ENCODE data around the gene SAE1.
A peak's percentile ranks its signal among the peaks of the same experiment; 100 is the strongest.

The SAE1 gene

DNA sequence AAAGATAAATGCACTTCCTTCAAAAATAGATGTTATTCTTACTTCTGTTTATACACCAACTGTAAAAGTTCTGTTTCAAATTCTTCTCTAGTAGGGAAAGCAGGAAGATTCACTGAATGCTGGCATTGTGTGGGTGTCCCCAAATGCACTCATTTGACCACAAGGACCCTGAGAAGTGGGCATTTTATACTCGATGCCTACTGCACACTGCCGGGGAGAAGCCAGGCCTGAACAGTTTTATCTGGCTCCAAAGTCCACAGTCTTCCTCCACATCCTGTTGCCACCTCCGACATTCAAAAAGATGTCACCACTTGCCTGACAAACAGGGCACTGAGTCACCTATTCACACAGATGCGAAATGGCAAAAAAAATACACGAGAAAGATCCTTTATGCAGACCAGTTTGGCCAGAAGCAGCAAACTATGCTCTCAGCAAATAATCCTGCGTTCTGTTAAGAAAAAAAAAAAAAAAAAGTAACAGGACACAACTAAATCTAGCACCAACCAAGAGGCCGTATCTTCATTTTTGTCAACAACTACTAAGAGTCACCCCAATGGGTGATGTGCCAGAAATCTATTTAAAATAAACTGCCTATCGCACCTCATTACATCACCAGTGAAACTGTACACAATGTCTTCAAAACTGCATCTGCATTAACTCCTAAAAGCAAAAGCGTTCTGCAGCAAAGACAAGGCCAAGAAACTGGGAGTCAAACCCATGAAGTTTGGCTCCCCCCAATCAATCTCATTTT, 23.3 kb upstream of the SAE1 start:
- DNase-seq: no peak

DNA sequence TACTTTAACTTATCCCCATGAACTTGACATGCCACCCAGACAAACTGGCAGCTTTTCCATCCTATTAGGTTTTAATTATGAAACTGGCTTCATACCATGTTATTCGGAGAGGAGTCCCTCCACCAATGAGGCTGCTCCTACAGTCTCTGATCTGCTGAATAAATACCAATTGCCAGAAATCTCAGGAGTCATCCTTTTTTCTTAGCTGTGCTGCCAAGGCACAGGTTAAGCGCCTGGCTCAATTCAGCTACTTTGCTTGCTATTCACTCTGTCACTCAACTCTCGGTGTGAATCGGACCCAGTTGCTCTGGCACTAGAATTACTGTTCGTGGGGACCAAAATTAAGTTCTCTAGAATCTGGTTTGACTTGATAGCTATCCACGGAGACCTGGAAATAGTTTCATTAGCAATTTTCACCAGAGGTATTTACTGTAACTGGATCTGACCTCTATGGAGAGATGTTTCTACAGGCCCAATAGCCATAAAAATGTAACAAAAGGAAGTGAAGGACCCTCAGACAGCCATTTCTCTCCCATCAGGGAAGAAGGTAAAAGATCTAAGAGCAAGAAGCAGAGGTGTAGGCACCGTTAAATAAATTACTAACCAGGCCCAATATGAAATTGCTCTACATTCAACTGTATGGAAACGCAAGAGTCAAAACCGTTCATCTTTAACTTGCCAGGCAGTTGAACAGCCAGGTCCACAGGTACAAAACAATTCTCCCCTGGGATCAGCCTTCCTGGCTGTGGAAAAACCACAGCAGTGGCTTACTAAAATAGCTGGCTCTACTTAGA, 22.5 kb upstream of the SAE1 start:
- no peak for DNase-seq

DNA sequence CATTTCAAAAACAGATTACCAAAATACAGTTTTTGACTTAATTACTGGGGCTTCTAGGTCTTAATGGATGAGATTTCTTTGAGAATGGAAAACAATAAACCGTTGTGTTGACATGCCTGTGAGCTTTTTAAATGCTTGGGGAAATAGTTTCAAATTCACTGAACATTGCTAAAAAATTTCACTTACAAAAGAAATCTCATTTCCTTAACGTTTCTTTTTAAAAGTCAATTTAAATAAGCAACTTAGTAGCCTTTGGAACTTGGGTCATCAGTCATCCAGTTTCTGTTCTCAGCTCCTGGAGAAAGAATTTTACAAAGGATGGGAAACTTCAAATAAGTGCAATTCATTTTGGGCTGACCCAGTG, 21.5 kb upstream of the SAE1 start:
- no peak for DNase-seq

DNA sequence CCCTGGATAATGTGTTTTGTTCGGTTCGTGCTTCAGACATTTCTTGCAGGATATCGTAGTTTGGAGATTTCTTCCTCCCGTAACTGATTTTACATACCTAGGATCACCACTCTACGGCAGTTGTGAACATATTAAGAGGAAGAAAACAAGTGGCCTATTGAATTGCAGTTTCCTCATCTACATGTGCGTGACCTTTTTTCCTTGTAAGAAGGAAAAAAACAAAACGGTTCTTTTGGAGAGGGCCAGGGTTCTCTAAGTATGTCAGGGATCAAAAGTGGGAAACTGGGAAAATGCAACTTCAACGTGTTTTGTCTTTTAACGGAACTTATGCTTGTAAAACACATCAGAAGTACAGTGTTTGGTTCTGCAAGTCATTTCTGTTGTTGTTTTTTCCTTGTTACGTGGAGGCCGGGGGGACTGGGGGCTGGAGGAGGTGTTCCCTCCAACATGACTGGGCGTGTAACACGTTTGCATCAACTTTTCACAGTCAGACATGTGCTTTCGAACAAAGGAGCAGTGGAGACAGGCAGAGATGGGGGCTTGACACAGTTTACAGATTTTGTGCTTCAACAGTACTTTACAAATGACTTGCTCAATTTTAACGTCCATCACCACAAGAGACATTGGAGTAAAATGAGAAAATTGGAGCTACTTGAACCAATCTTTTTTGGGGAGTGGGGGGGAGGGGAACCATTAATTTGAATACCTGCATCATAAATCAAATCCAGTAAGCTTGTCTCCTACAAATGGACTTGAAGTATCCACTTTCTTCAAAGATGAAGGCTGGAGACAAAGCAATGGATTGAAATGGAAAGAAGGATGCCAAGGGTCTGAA, 20.9 kb upstream of the SAE1 start:
- no peak for DNase-seq

DNA sequence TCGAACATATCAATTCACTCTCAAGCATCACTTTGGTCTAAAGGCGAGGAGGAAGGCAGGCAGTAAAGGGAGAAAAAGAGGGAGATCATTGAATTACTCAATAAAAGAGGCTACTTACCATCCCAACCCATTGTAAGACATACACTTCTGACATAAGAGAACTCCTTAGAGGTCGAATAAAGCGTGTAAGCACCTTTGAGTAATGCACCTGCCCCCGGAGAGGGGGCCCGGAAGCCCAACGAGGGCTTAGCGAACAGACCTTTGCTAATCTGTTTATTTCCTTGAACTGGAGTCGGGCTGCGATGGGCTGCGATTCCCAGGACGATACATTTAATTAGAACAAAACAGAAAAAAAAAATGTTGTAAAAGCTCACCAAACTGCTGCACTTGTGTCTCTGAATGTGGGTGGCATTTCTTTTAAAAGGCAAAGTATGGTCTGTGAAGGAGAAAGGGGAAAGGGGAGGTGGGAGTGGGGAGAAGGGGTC, 20.1 kb upstream of the SAE1 start:
- no peak for DNase-seq

DNA sequence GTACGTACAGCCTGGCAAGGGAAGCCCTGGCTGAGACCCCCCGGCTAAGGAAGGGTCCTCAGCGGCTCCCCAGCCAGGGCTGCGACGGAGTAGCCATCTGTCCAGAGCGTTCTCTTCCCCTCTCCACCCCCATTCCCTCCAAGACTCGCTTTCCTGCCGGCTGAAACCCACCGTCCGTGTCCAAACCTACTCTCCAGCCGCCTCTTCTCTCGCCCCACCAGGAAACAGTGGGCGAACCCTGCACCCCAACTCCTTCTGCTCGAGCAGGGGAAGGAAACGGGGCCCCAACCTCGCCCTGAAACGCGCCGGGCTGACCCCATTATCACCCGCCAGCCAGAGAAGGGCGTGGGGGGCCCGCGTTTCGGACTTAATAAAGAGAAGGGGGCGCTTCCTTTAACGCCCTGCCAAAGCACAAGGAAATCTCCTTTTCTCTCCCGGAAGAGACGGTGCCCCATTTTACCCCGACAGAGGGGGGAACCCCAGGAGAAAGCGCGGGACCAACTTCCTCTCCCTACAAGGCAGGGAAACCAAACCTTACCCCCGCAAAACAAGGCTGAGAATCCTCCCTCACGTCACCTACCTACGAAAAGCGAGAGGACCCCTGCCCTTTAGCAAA, 19.5 kb upstream of the SAE1 start:
- DNase-seq: no peak

DNA sequence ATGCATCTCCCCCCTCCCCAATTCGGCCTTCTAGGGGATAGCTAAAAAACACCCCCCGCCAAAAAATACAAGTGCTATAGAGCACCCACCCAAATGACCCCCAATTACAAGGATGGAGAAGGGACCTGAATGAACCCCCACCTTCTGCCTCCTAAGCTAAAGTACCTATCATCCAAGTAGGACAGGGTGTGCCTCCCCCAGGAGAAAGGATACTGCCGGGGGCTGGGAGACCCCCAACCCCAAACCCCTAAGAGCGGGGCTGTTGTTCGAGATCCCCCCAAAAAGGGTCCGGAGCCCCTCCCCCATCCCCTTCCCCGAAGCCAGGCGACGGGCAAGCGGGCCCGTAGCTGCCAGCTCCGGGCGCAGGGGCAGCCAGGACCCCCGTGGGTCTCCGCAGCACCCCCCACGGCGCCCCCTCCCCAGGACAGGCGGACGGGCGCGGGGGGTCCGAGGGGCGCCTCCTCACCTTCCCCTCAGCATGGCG, 18.9 kb upstream of the SAE1 start:
- DNase-seq: no peak

DNA sequence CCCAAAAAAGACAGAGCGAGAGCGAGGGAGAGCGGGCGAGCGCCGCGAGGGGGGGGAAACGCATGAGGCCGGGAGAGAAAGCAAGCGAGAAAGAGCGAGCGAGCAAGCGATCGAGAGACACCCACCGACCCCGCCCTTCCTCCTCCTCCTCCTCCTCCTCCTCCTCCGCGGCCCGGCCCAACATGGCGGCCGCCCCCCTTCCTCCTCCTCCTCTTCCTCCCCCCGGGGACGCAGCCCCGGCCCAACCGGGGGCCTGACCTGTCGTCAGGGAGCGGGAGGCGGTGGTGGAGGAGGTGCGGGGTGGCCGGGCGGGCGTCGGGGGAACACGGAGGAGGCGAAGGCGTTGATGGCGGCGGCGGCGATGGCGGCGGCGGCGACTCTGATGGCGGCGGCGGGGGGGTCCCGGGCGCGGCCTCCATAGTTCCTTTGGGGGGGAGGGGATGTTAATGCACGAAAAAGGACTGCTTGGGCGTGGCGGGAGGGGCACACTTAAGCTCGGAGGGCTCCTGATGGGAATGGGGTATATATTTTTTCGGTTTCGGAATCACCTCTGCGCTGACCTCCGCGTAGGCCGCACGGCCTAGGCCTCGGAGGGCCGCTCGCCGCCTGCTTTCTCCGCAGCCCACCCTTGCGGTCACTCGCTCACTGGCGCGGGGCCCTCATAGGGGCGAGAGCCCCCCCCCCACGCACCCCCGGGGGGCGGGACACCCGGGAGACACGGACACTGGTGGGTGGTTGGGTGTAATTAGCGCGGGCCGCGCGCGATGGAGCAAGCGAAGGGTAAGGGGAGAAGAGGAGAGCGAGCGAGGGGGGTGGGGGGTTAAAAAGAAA, 18.3 kb upstream of the SAE1 start:
- peak; percentile 39 to 56 for DNase-seq

DNA sequence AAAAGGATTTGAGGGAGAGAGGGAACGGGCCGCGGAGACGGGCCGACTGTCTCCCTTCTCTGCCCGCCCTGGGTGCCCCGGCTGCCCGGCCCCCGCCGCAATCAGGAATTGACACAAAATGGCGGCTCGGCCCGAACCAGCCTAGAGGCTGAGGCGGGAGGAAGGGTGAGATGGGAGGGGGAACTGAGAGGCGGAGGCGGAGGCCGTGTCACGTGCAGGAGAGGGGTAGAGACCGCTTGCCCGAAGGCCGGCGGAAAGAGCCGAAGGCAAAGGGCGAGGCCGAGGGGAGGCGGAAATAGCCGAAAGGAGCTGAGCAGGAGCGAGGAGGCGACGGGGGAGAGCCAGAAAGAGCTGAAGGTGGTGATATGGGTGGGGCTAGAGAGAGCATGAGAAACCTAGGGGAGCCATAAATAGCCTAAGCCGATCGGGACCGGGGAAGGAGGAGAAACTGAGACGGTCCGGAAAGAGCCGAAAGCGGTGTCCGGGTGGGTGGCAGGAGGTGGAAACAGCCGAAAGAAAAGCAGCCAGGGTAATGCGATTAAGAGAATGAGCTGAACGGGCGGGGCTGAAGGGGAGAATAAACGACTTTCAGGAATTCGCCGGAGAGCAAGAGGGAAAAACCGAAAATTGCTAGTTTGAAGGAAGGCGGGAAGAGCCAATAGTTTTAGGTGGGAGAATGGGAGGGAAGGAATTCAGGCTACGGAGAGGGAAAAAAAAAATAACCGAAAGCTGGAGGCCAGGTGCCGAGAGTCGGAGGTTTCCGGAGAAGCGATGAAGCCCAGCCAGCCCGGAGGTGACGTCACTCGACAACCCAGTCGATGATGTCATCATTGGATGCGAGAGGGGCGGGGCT, 17.4 kb upstream of the SAE1 start, which contains the start of gene ZC3H4:
Gene ZC3H4, minus strand, starts transcription at position 780 of the 853 bp plus-strand sequence. CDS start 1,192 bp downstream, outside the sequence.
- DNase-seq: peak; percentile 97 to 98

DNA sequence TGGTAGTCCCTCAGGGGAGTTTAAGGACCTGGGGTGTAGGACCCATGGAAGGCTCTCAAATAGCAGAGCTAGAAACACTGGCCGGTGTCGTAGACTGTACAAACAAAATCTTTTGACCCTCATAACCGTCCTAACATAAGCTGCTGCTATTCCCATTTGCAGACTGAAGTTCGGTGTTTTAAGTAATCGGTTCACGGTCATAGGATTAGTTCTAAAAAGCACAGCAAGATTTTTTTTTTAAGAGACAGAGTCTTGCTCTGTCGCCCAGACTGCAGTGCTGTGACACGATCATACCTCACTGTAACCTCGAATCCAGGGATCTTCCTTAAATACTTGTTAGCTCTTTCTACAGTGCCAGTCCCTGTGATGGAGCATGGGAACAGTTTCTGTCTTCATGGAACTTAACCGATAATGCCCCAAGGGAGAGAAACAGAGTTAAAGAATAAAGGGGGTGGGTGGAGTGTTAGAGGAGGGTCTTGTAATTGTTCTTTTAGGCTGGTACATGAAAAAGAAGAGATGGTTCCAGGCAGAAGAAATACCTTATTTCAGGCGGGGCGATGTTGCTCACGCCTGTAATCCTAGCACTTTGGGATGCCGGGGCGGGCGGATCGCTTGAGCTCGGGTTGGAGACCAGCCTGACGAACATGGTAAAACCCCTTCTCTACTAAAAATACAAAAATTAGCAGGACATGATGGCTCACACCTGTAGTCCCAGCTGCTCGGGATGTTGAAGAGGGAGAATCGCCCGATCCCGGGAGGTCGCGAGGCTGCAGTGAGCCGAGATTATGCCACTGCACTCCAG, 16.6 kb upstream of the SAE1 start:
- peak; percentile 38 to 40 for DNase-seq

DNA sequence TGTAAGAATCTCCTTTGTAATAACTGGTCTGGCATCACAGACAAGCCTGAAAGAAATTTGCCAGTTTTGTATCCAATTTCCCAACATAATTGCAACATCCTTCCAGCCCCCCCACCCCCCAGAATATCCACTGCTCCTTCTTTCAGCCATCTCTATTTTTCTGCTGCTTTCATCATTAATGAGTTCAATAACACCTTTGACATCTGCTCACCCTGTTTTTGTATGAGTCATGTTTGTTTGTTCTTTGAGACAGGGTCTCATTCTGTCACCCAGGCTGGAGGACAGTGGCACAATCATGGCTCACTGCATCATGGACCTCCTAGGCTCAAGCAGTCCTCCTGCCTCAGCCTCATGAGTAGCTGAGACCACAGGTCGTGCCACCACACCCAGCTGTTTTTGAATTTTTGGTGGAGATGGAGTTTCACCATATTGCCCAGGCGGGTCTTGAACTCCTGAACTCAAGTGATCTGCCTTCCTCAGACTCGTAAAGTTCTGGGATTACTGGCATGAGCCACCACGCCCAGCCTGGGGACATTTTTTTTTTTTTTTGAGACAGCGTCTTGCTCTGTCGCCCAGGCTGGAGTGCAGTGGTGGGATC, 10.1 kb upstream of the SAE1 start:
- DNase-seq: no peak

DNA sequence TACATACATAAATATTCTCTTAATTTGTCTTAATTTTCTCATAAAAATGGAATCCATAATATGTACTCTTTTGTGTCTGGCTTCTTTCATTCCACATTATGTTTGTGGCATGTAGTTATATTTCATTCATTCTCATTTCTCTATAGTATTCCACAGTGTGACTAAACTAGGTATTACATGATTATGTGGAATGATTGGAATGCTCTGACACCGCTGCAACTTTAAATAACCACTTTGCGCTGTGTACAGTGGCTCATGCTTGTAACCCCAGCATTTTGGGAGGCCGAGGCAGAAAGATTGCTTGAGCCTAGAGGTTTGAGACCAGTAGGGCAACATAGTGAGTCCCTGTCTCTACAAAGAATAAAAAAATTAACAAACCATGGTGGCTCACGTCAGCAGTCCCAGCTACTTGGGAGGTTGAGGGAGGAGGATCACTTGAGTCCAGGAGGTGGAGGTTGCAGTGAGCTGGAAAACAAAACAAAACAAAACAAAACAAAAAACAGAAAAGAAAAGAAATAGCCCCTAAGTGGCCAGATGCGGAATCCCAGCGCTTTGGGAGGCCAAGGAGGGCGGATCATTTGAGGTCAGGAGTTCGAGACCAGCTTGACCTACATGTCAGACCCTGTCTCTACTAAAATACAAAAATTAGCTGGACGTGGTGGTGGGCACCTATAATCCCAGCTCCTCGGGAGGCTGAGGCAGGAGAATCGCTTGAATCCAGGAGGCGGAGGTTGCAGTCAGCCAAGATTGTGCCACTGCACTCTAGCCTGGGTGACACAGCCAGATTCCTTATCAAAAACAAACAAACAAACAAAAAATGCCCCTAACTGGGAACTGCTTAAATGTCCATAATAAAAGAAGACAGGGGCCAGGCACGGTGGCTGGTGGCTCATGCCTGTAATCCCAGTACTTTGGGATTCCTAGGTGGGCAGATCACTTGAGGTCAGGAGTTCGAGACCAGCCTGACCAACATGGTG, 8.0 kb upstream of the SAE1 start:
- no peak for DNase-seq

DNA sequence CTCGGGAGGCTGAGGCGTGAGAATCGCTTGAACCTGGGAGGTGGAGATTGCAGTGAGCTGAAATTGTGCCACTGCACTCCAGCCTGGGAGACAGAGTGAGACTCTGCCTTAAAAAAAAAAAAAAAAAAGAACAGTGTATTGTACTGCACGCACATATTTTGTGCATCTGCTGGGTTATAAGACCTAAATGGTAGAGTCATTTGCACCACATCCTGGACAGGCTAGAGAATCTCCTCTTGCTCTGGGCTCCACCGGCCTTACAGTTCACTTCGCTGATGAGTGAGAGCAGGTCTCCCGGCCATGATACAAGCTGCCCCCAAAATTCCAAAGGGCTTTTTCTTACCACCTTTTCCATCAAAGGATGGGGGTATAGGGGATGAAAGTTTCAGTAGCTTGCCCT, 7.2 kb upstream of the SAE1 start:
- no peak for DNase-seq

DNA sequence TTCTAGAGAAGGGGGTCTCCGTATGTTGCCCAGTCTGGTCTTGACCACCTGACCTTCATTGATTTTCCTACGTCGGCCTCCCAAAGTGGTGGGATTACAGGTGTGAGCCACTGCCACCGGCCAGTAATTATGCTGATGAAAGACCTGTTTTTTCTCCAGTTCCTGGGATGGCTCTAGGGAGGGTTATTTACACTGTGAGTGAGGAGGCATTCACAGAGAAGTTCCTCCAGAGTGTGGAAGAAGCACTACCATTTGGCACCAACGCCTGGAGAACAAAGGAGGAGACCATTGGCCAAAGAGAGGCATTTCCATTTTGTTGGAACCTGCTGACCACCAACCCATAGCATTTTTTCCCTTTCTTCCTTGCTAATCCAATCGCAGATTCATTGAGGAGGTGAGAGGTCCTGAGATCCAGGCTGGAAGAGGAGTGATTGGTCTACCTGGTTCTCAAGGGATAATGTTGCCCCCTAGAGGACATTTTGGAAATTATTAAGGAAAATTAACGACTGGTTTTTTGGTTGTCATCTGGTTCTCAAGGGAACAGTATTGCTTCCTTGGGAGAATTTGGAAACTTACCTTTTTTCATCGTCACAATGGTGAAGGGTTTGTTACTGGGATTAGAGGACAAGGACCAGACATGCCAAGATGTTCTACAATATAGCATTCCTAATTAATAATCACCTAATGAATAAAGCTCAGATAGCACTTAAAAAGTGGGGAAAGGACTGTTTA, 5.5 kb upstream of the SAE1 start:
- peak; percentile 69 to 76 for DNase-seq

DNA sequence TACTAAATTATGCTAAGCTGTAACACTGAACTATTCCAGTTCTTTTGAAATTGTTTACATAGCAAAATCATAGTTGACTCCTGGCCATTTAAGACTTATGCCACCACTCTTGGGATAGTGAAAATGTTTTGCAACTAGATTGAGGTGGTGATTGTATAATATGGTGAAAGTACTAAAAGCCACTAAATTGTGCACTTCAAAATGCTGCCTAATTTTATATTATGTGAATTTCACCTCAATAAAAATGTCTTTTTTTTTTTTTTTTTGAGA, 5.0 kb upstream of the SAE1 start:
- DNase-seq: no peak

DNA sequence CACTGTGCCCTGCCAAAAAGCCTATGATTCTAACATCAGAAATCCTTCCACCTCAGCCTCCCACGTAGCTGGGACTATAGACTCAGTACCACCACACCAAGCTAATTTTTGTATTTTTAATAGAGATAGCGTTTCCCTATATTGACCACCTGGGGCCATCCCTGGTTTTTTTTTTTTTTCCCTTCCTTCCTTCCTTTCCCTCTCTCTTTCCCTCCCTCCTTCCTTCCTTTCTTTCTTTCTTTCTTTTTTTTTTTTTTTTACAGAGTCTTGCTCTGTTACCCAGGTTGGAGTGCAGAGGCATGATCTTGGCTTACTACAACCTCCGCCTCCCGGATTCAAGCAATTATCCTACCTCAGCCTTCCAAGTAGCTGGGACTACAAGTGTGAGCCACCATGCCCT, 1.1 kb upstream of the SAE1 start:
- DNase-seq: no peak

DNA sequence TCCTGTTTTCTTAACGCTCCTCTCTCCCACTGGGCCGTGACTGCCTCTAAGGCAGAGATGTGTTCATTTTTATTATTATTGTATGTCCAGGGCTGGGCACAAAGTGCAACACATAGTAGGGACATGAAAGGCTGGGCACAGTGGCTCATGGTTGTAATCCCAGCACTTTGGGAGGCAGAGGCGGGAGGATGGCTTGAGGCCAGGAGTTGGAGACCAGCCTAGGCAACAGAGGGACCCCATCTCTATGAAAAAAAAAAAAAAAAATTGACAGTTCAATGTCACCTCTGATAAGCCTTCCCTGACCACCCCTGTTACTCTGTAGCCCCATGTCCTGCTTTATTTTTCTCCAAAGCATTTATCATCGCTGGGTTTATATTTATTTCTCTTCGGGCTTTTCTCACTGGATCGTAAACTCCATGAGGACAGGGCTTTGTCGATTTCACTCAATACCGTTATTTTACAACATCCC, 481 bp upstream of the SAE1 start:
- DNase-seq: no peak
